Measurements from ENCODE around the gene AMZ2.
"Not testable (repeated sequence)": the region's sequence is repeated elsewhere in the genome, so short reads cannot be mapped to it uniquely, and the experiment has no call there.

DNA sequence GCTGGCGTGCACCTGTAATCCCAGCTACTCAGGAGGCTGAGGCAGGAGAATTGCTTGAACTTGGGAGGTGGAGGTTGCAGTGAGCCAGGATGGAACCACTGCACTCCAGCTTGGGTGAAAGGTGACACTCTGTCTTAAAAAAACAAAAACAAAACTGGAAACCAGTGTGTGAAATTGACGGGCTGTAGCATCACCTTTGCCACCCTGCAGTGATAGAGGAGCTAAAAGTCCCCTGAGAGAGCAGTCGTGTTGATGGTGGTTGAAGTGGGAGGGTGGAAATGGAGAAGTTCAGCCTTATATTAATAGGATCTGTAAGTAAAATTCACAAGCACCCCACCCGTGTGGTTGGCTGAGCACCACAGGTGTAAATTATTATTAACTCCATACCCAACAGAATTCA lies 22.8 kb upstream of the AMZ2 start:
- TF ChIP-seq, protein P1, sequence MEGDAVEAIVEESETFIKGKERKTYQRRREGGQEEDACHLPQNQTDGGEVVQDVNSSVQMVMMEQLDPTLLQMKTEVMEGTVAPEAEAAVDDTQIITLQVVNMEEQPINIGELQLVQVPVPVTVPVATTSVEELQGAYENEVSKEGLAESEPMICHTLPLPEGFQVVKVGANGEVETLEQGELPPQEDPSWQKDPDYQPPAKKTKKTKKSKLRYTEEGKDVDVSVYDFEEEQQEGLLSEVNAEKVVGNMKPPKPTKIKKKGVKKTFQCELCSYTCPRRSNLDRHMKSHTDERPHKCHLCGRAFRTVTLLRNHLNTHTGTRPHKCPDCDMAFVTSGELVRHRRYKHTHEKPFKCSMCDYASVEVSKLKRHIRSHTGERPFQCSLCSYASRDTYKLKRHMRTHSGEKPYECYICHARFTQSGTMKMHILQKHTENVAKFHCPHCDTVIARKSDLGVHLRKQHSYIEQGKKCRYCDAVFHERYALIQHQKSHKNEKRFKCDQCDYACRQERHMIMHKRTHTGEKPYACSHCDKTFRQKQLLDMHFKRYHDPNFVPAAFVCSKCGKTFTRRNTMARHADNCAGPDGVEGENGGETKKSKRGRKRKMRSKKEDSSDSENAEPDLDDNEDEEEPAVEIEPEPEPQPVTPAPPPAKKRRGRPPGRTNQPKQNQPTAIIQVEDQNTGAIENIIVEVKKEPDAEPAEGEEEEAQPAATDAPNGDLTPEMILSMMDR (IDR thresholded peaks at IDR 0.05; ENCODE audit: low read depth, low read length), result not testable (repeated sequence)
- not testable (repeated sequence) for TF ChIP-seq EZH2phosphoT487 (IDR thresholded peaks at IDR 0.05; ENCODE audit: low read depth)

All from OCI-LY3 (cell line).